CD14-positive monocyte (primary cell): ENCODE results near the gene HADH. TPM values are rescaled to one million over a fixed set of nuclear protein-coding genes. Genes with fewer than 3 reads are reported as not detected.
A peak's percentile ranks its signal among the peaks of the same experiment; 100 is the strongest.

ENCODE experiments used
- DNase-seq, 3 donors: peaks; one replicate each; pipeline ENCODE4 v3.0.0-alpha.2; 2011 to 2022
- H2AFZ ChIP-seq: 2 replicates; pipeline ENCODE4 v1.6.0; 2012; ENCODE audit warnings: mild to moderate bottlenecking, low read depth, low read length, inconsistent platforms; ENCODE audit not compliant: insufficient read depth, poor library complexity, severe bottlenecking
- H3K27ac ChIP-seq, 2 donors: 1 replicate in 1 of 2; 2 replicates in 1 of 2; pipeline ENCODE4 v1.5.1; 2012 to 2013; ENCODE audit warnings: low read length in 2 of 2, control low read depth in 1 of 2, inconsistent platforms in 1 of 2, low read depth in 1 of 2, mild to moderate bottlenecking in 1 of 2
- H3K27me3 ChIP-seq, 2 donors: one replicate each; pipeline versions ENCODE4 v1.6.0 to v1.6.1; 2011 to 2013; ENCODE audit warnings: low read length in 2 of 2; ENCODE audit not compliant: control insufficient read depth in 2 of 2, insufficient read depth in 2 of 2
- H3K36me3 ChIP-seq, 2 donors: replicated peaks in 1 of 2; 1 replicate in 1 of 2; 2 replicates in 1 of 2; pipeline versions ENCODE4 v1.5.1 to v1.6.1; 2012 to 2013; ENCODE audit warnings: low read length in 2 of 2, control low read depth in 1 of 2, inconsistent platforms in 1 of 2, mild to moderate bottlenecking in 1 of 2; ENCODE audit not compliant: insufficient read depth in 2 of 2, control insufficient read depth in 1 of 2
- H3K4me1 ChIP-seq, 2 donors: 1 replicate in 1 of 2; 2 replicates in 1 of 2; pipeline versions ENCODE4 v1.5.1 to v1.6.1; 2012 to 2013; ENCODE audit warnings: low read length in 2 of 2, control low read depth in 1 of 2, inconsistent platforms in 1 of 2, mild to moderate bottlenecking in 1 of 2, moderate library complexity in 1 of 2; ENCODE audit not compliant: insufficient read depth in 2 of 2, control insufficient read depth in 1 of 2
- H3K4me2 ChIP-seq: replicated peaks from 2 replicates; pipeline ENCODE3; 2012; ENCODE audit warnings: low read length, moderate library complexity, mild to moderate bottlenecking; ENCODE audit not compliant: poor library complexity, severe bottlenecking; ENCODE audit errors: extremely low read depth
- H3K4me3 ChIP-seq, 3 experiments: fragments of 200-600 bp in 1 of 3; sonication (generic) in 1 of 3; replicated peaks in 1 of 3; 1 replicate in 2 of 3; 2 replicates in 1 of 3; pipeline ENCODE4 v1.5.1; 2011 to 2013; ENCODE audit warnings: low read length in 3 of 3, mild to moderate bottlenecking in 3 of 3, control low read depth in 2 of 3, low read depth in 2 of 3, inconsistent platforms in 1 of 3, moderate library complexity in 1 of 3
- H3K79me2 ChIP-seq: 2 replicates; pipeline ENCODE4 v1.6.0; 2012; ENCODE audit warnings: mild to moderate bottlenecking, control low read depth, inconsistent platforms, low read length, moderate library complexity; ENCODE audit not compliant: insufficient read depth
- H3K9ac ChIP-seq: 2 replicates; pipeline ENCODE4 v1.6.0; 2017; ENCODE audit warnings: low read length, mild to moderate bottlenecking; ENCODE audit not compliant: insufficient read depth, poor library complexity, severe bottlenecking
- H3K9me3 ChIP-seq, 2 donors: replicated peaks in 1 of 2; 1 replicate in 1 of 2; 2 replicates in 1 of 2; pipeline versions ENCODE4 v1.5.1 to v1.6.1; 2012 to 2013; ENCODE audit warnings: low read length in 2 of 2, control low read depth in 1 of 2; ENCODE audit not compliant: control insufficient read depth in 1 of 2, insufficient read depth in 1 of 2
- H4K20me1 ChIP-seq: 2 replicates; pipeline ENCODE4 v1.6.0; 2012; ENCODE audit warnings: mild to moderate bottlenecking, low read length, control low read depth, moderate library complexity; ENCODE audit not compliant: insufficient read depth
- H3K27ac Mint-ChIP-seq, 7 donors: one replicate each; pipeline ENCODE4 v1.8.0; 2020; ENCODE audit warnings: mild to moderate bottlenecking in 7 of 7, mixed read lengths in 7 of 7, moderate library complexity in 6 of 7, inconsistent platforms in 2 of 7
- H3K27me3 Mint-ChIP-seq, 3 donors: one replicate each; pipeline ENCODE4 v1.8.0; 2021 to 2022; ENCODE audit warnings: low read depth in 3 of 3, mild to moderate bottlenecking in 3 of 3, mixed read lengths in 3 of 3, moderate library complexity in 3 of 3, inconsistent platforms in 1 of 3
- H3K36me3 Mint-ChIP-seq, 2 donors: one replicate each; pipeline ENCODE4 v1.8.0; 2020; ENCODE audit warnings: mixed read lengths in 2 of 2, inconsistent platforms in 1 of 2, mild to moderate bottlenecking in 1 of 2
- H3K4me1 Mint-ChIP-seq: one replicate; pipeline ENCODE4 v1.8.0; 2020; ENCODE audit warnings: mild to moderate bottlenecking, mixed read lengths
- H3K4me3 Mint-ChIP-seq, 2 donors: one replicate each; pipeline ENCODE4 v1.8.0; 2020; ENCODE audit warnings: mild to moderate bottlenecking in 2 of 2, mixed read lengths in 2 of 2, moderate library complexity in 1 of 2
- H3K9me3 Mint-ChIP-seq, 7 donors: one replicate each; pipeline ENCODE4 v1.8.0; 2020 to 2022; ENCODE audit warnings: mixed read lengths in 7 of 7, mild to moderate bottlenecking in 6 of 7, moderate library complexity in 6 of 7, inconsistent platforms in 2 of 7
- WGBS: methylation state at CpG from one replicate; pipeline ENCODE4 v1.1.5; 2013; ENCODE audit warnings: missing lambda C conversion rate; ENCODE audit not compliant: insufficient coverage; 5-methylcytosine and 5-hydroxymethylcytosine counted together
- intact Hi-C, 2 donors: fragments of 100-400 bp; cut with micrococcal nuclease; formaldehyde crosslinking; loops; one replicate each; pipeline versions ENCODE4 v1.15.0 to v1.15.1; 2023
- polyA minus RNA-seq: library from RNA; depleted of rRNA, polyadenylated mRNA; stranded (reverse); fragments of >200 nt; gene quantifications from 2 replicates; pipeline ENCODE4 v1.2.3, GENCODE V29; 2012
- polyA plus RNA-seq, 3 donors: library from polyadenylated mRNA; depleted of rRNA in 1 of 3; unstranded in 2 of 3; stranded (reverse) in 1 of 3; fragments of 300-500 nt in 2 of 3; fragments of >200 nt in 1 of 3; fragmentation: Illumina TruSeq in 2 of 3; gene quantifications; 1 replicate in 2 of 3; 2 replicates in 1 of 3; pipeline ENCODE4 v1.2.3, GENCODE V29; 2012 to 2021
- total RNA-seq, 12 experiments: library from RNA in 1 of 12; stranded (reverse) in 1 of 12; fragments of 120-200 nt in 1 of 12; gene quantifications; one replicate each; pipeline ENCODE4 v1.2.4 and lab custom pipeline; 2013 to 2026; ENCODE audit warnings: mixed read lengths in 6 of 12, inconsistent platforms in 1 of 12
- TF ChIP-seq, protein P1 (sequence below): fragments of 200-600 bp; IDR thresholded peaks from one replicate; pipeline ENCODE4 v1.8.0; 2022; ENCODE audit warnings: antibody characterized with exemption, mild to moderate bottlenecking

Gene HADH
- total RNA-seq (2013): 3.2 TPM
- 10 to 100 TPM in 2 of 3 donors, 1 to 10 TPM in 1; 8.4 to 19.4 (median 19.4) TPM for polyA plus RNA-seq
- polyA minus RNA-seq: 1.5 and 1.7 TPM in 2 replicates
- 1.1 to 8.8 (median 4.7) reads per million in 11 experiments for total RNA-seq (lab: John Stamatoyannopoulos, UW)

DNA sequence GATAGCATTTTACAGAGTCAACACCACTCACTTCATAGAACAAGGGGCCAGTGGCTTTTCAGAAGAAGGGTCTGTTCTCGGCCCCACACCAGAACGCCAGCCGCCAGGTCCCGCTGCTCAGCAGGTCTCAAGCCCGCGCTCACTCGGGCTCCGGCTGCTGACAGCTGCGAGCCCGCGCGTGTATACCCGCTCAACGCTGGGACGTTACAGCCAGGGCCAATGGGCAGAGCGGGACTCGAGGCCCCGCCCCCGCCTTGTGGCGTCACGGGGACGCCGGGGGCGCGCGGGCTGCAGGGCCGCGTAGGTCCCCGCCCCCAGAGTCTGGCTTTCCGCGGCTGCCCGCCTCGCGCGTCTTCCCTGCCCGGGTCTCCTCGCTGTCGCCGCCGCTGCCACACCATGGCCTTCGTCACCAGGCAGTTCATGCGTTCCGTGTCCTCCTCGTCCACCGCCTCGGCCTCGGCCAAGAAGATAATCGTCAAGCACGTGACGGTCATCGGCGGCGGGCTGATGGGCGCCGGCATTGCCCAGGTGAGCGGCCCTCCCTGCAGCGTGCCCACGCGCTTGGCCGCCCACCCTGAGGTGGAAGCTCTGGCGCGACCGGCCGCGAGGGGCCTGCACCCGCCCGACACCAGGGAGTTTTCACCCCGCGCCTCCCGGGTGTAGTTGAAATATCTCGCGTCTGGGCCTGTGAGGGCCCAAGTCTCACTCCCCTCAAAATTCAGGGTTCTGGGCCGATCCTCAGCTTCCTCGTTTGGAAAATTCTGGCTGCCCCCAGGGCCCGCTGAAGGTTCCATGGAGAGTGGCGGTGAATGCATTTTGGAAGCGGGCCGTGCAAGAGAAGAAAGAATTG is at the start of gene HADH:
TSS of gene HADH (plus strand) at position 353 of the 850 bp plus-strand sequence. CDS start at position 397, 44 bp downstream.
- Mint-ChIP-seq H3K4me1 (peaks cover 45% of the 10 kb centered on the region), H3K9me3 (no peaks in the 10 kb centered on the region), H3K4me3 (peak within 1 kb of the TSS; percentile 98 to 99), H3K27me3 (no peaks in the 10 kb centered on the region), H3K36me3 (no peaks in the 10 kb centered on the region), H3K27ac (peak within 1 kb of the TSS; percentile 78 to 93 (median 88))
- Histone ChIP-seq H3K9me3 (no peaks in the 10 kb centered on the region), H4K20me1 (no peaks in the 10 kb centered on the region), H2AFZ (peak within 1 kb of the TSS; percentile 97), H3K36me3 (no peaks in the 10 kb centered on the region), H3K4me3 (peak within 1 kb of the TSS; percentile 51 to 88 (median 84)), H3K4me1 (peaks cover 20 to 29% of the 10 kb centered on the region in 2 donors), H3K9ac (peak within 1 kb of the TSS; percentile 87), H3K27ac (peak within 1 kb of the TSS; percentile 15 to 83), H3K79me2 (peaks cover 35% of the 10 kb centered on the region), H3K4me2 (peak within 1 kb of the TSS; percentile 82), H3K27me3 (no peaks in the 10 kb centered on the region)
- intact Hi-C loops: loop anchor here (10.0 kb wide), 3 partner anchors 55 to 175 kb away; partner anchors contain the start of genes CYP2U1 (in 1 of the 2) and SGMS2 (in 1 of the 2)
- under 1% methylated on average over 72 of the region's 78 CpGs for whole genome bisulfite sequencing
- DNase-seq: peak; percentile 88 to 90 (median 90)
- TF ChIP-seq, protein P1, sequence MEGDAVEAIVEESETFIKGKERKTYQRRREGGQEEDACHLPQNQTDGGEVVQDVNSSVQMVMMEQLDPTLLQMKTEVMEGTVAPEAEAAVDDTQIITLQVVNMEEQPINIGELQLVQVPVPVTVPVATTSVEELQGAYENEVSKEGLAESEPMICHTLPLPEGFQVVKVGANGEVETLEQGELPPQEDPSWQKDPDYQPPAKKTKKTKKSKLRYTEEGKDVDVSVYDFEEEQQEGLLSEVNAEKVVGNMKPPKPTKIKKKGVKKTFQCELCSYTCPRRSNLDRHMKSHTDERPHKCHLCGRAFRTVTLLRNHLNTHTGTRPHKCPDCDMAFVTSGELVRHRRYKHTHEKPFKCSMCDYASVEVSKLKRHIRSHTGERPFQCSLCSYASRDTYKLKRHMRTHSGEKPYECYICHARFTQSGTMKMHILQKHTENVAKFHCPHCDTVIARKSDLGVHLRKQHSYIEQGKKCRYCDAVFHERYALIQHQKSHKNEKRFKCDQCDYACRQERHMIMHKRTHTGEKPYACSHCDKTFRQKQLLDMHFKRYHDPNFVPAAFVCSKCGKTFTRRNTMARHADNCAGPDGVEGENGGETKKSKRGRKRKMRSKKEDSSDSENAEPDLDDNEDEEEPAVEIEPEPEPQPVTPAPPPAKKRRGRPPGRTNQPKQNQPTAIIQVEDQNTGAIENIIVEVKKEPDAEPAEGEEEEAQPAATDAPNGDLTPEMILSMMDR: no peak

DNA sequence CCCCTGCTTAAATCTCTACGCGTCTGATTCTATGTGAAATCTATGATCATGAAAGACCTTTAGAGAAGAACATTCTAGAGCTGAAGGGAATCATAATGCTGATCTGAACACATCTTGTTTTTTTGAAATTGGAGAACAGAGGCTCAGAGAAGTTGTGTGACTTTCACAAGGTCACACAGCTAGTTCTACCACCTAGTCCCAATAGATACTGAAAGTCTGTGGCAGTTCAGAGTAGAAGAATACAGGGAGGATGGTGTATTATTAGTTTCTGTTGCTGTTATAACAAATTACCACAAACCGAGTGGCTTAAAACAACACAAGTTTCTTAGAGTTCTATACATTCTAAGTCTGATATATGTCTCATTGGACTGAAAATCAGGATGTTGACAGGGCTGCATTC is 43.9 kb upstream of the HADH start:
- H2AFZ ChIP-seq: no peak overlapping the region
- Mint-ChIP-seq H3K27me3 (no peaks in the 10 kb centered on the region), H3K4me3 (no peak overlapping the region), H3K4me1 (peaks cover 5% of the 10 kb centered on the region), H3K27ac (no peak overlapping the region), H3K36me3 (peaks cover 0 to 12% of the 10 kb centered on the region in 2 donors), H3K9me3 (peaks cover 0 to 3% (median 0%) of the 10 kb centered on the region in 7 donors)
- intact Hi-C loops: no loop called here
- WGBS: 100% methylated on average over 2 of the region's 3 CpGs
- H3K4me1 ChIP-seq: no peaks in the 10 kb centered on the region
- H3K27ac ChIP-seq: no peak overlapping the region
- no peaks in the 10 kb centered on the region for H3K9me3 ChIP-seq
- H3K36me3 ChIP-seq: no peaks in the 10 kb centered on the region
- no peak for DNase-seq
- H3K27me3 ChIP-seq: no peaks in the 10 kb centered on the region
- H3K4me3 ChIP-seq: no peak overlapping the region
- H4K20me1 ChIP-seq: no peaks in the 10 kb centered on the region
- no peak overlapping the region for H3K9ac ChIP-seq
- TF ChIP-seq, protein P1: no peak
- H3K79me2 ChIP-seq: no peaks in the 10 kb centered on the region
- no peak overlapping the region for H3K4me2 ChIP-seq
